OCI-LY3 (cell line): ENCODE data around the gene ASIC4.
A peak's percentile ranks its signal among the peaks of the same experiment; 100 is the strongest.

Source experiments
- H2AFZ ChIP-seq: fragments of 200-600, 300-600 bp; shearing (Covaris generic); 2 replicates; pipeline ENCODE4 v1.6.0; 2014; ENCODE audit warnings: antibody characterized with exemption, low read depth, low read length
- H3K27ac ChIP-seq: fragments of 200-600, 300-600 bp; sonication (generic); 2 replicates; pipeline ENCODE4 v1.5.1; 2014; ENCODE audit warnings: mild to moderate bottlenecking, low read length, moderate library complexity, mixed read lengths
- H3K27me3 ChIP-seq: fragments of 200-600, 300-600 bp; sonication (generic); 2 replicates; pipeline ENCODE4 v1.6.1; 2014; ENCODE audit warnings: low read depth, low read length, mixed read lengths
- H3K36me3 ChIP-seq: fragments of 200-600, 300-600 bp; sonication (generic); replicated peaks from 2 replicates; pipeline ENCODE3; 2014; ENCODE audit warnings: low read depth, low read length, mixed read lengths
- H3K4me1 ChIP-seq: fragments of 300-600, 200-600 bp; sonication (generic); 2 replicates; pipeline ENCODE4 v1.6.1; 2014; ENCODE audit warnings: low read length, mixed read lengths
- H3K4me2 ChIP-seq: fragments of 200-600, 300-600 bp; sonication (generic); 2 replicates; pipeline ENCODE4 v1.6.1; 2014; ENCODE audit warnings: low read length, mixed read lengths
- H3K4me3 ChIP-seq: fragments of 300-600, 200-600 bp; sonication (generic); 2 replicates; pipeline ENCODE4 v1.5.1; 2014; ENCODE audit warnings: antibody characterized with exemption, mild to moderate bottlenecking, low read length, moderate library complexity
- H3K79me2 ChIP-seq: fragments of 300-600, 200-600 bp; shearing (Covaris generic); 2 replicates; pipeline ENCODE4 v1.6.1; 2014; ENCODE audit warnings: mild to moderate bottlenecking, low read length, mixed read lengths
- H3K9ac ChIP-seq: fragments of 300-600, 200-600 bp; shearing (Covaris generic); 2 replicates; pipeline ENCODE4 v1.6.0; 2014; ENCODE audit warnings: mild to moderate bottlenecking, low read length, moderate library complexity
- H3K9me3 ChIP-seq: fragments of 200-600, 300-600 bp; shearing (Covaris generic); 2 replicates; pipeline ENCODE4 v1.6.1; 2014; ENCODE audit warnings: low read length, mixed read lengths; ENCODE audit not compliant: insufficient read depth
- H4K20me1 ChIP-seq: fragments of 200-600, 300-600 bp; sonication (generic); 2 replicates; pipeline ENCODE4 v1.6.1; 2016; ENCODE audit warnings: low read length, mixed read lengths; ENCODE audit not compliant: insufficient read depth
- EZH2phosphoT487 ChIP-seq: fragments of 200-600 bp; shearing (Covaris generic); IDR thresholded peaks from 2 replicates; pipeline ENCODE4 v1.6.1; 2018; ENCODE audit warnings: antibody characterized with exemption, mixed run types, low read depth
- TF ChIP-seq, protein P1 (sequence below): fragments of 200-600, 300-600 bp; sonication (generic); IDR thresholded peaks from 2 replicates; pipeline ENCODE4 v1.5.1; 2014; ENCODE audit warnings: antibody characterized with exemption, low read length, low read depth

ASIC4 gene

DNA sequence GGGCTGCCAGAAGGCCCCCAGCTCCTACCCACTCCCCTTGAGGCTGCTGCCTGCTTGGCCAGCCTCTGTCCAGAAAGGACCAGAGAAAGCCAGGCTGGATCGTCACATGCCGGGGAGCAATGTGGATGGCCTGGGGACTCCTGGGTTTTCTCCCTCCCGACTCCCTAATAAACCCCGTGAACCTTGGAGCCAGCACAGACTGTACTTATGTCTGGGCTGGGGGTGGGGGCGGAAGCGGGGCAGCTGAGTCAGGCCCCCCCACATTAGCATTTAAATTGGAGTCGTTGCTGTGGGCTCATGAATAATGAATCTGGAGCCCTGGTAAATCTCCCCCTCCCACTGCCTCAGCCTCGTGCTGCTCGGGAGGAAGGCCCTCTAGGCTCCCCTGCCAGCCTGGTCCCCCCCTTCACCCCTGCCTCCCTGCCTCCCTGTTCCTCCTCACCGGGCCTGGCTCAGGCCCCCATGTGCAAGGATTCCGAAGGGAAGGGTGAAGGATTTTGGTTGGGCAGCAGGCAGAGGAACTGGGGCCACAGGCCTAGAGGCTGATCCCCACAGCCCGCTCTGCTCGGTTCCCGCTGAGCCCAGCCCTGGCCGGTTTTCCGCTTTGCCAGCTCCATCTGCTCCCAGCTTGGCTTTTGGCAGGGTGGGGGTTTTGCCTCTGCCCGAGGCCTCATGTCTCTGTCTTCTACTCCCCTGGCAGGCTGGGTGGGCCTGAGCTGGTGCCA is 7.3 kb upstream of the ASIC4 start:
- Histone ChIP-seq H3K9me3 (no peaks in the 10 kb centered on the region), H3K36me3 (no peaks in the 10 kb centered on the region), H3K4me2 (no peak overlapping the region), H3K4me3 (no peak overlapping the region), H3K79me2 (no peaks in the 10 kb centered on the region), H3K27me3 (peaks cover 1% of the 10 kb centered on the region; the same call in 1 of the 2 replicates), H2AFZ (no peak overlapping the region), H4K20me1 (no peaks in the 10 kb centered on the region), H3K9ac (no peak overlapping the region), H3K4me1 (0 out of 2 replicates have a peak, but pooled peaks cover 5% of the 10 kb centered on the region), H3K27ac (no peak overlapping the region)
- TF ChIP-seq EZH2phosphoT487, result no peak

DNA sequence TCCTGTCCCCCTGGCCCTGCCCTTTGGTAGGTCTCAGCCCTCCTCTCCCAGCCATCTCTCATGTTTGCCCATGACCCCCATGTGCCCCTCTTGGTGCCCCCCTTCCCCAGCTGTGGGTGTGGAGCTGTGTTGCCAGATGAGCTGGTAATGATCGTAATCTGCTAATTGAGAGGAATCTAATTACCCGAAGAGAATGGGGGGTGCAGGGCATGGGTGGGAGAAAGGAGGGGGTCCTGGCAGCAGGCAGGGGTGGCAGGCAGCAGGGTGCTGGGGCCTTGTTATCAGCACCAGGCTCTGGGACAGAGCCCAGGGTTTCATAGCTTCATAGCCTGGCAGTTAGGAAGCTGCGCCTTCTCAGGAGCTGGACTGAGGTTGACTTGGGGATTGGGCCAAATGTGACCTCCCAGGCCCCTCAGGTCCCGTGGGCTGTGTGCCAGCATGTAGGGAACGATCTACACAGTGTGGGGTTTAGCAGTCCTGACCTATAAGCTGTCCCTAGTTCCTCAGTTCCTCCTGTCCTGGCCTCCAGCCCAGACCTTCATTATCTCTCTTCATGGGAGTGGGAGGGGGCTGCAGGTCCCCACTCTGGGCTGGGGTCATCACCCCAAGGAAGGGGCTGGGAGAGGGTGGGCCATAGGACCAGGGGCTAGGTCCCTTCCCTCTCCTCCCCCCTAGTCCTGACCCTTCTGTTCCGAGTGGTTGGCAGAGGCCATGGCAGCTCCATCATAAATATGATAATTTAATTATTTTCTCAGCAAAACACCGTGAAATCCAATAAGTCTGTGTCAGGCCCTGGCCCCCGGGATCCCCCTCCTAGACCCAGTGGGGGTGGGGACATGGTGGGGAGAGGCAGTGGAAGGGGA is 6.5 kb upstream of the ASIC4 start:
- H3K9ac ChIP-seq, result no peak overlapping the region
- no peak overlapping the region for H3K4me2 ChIP-seq
- H3K27ac ChIP-seq, result no peak overlapping the region
- no peaks in the 10 kb centered on the region for H3K79me2 ChIP-seq
- 0 out of 2 replicates have a peak, but pooled peaks cover 5% of the 10 kb centered on the region for H3K4me1 ChIP-seq
- H3K4me3 ChIP-seq, result no peak overlapping the region
- no peaks in the 10 kb centered on the region for H3K9me3 ChIP-seq
- H2AFZ ChIP-seq, result no peak overlapping the region
- H3K36me3 ChIP-seq, result no peaks in the 10 kb centered on the region
- no peaks in the 10 kb centered on the region for H4K20me1 ChIP-seq
- peaks cover 9% of the 10 kb centered on the region for H3K27me3 ChIP-seq
- TF ChIP-seq EZH2phosphoT487, result no peak
- TF ChIP-seq, protein P1, sequence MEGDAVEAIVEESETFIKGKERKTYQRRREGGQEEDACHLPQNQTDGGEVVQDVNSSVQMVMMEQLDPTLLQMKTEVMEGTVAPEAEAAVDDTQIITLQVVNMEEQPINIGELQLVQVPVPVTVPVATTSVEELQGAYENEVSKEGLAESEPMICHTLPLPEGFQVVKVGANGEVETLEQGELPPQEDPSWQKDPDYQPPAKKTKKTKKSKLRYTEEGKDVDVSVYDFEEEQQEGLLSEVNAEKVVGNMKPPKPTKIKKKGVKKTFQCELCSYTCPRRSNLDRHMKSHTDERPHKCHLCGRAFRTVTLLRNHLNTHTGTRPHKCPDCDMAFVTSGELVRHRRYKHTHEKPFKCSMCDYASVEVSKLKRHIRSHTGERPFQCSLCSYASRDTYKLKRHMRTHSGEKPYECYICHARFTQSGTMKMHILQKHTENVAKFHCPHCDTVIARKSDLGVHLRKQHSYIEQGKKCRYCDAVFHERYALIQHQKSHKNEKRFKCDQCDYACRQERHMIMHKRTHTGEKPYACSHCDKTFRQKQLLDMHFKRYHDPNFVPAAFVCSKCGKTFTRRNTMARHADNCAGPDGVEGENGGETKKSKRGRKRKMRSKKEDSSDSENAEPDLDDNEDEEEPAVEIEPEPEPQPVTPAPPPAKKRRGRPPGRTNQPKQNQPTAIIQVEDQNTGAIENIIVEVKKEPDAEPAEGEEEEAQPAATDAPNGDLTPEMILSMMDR, result no peak

DNA sequence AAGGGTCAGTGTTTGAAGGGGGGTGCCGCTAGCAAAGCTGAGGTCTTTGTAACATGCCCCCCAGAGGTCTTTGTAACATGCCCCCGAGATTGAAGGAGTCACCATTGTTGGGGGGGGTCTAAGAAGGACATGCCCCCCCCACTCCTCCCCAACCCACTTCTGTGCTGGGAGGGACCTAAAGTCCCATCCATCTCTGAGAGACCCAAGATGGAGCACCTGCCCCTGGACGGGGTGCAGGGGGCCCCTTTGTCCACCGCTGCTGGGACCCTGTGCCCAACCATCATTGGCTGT is 5.9 kb upstream of the ASIC4 start:
- peaks cover 14% of the 10 kb centered on the region for H3K27me3 ChIP-seq
- H3K9me3 ChIP-seq, result no peaks in the 10 kb centered on the region
- no peaks in the 10 kb centered on the region for H4K20me1 ChIP-seq
- no peak overlapping the region for H3K27ac ChIP-seq
- H3K4me3 ChIP-seq, result no peak overlapping the region
- TF ChIP-seq EZH2phosphoT487, result no peak
- TF ChIP-seq, protein P1, result no peak
- no peak overlapping the region for H3K9ac ChIP-seq
- H3K4me2 ChIP-seq, result no peak overlapping the region
- no peak overlapping the region for H2AFZ ChIP-seq
- H3K36me3 ChIP-seq, result no peaks in the 10 kb centered on the region
- H3K79me2 ChIP-seq, result no peaks in the 10 kb centered on the region
- 0 out of 2 replicates have a peak, but pooled peaks cover 5% of the 10 kb centered on the region for H3K4me1 ChIP-seq

DNA sequence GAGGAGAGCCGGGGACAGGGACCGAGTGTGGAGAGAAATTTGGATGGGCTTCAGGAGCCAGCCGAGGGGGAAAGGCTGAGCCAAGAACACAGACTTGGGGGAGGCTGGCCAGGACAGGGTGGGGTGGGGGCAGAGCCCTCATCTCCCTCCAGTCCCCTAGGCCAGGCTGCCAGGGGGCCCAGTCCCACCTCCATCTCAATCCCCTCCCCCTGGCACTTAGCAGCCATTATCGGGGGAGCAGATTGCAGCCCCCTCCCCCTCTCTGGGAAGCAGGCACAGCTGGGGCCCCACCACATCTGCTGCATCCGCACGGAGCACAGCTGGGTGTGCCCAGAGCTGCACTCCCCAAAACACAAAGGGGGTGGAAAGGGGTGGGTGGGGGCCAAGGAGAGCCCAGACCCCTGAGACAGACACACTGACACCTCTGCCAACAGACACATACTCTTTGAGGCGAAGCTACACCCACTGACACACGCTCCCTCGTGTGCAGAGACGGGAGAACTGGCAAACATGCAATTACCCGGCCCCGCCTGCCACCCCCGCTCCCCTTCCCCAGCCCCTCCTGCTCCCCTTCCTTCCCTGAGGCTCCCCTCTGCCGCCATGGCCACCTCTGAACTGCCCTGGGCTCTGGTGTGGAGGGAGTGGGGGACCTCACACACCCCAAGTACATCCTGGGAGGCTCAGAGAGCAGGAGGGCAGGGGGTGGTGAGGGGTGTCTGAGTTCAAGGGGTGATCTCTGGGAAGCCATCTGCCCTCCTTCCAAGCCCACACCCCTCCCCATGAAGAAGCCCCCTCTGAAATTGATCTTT is 5.1 kb upstream of the ASIC4 start:
- no peaks in the 10 kb centered on the region for H3K9me3 ChIP-seq
- H3K4me3 ChIP-seq, result no peak overlapping the region
- no peak overlapping the region for H3K27ac ChIP-seq
- H2AFZ ChIP-seq, result no peak overlapping the region
- TF ChIP-seq, protein P1, result no peak
- TF ChIP-seq EZH2phosphoT487, result no peak
- H3K4me2 ChIP-seq, result peak overlapping the region; percentile 52; the same call in 1 of the 2 replicates
- no peaks in the 10 kb centered on the region for H3K79me2 ChIP-seq
- H3K27me3 ChIP-seq, result peaks cover 21% of the 10 kb centered on the region
- H3K4me1 ChIP-seq, result 0 out of 2 replicates have a peak, but pooled peaks cover 5% of the 10 kb centered on the region
- no peak overlapping the region for H3K9ac ChIP-seq
- H3K36me3 ChIP-seq, result no peaks in the 10 kb centered on the region
- no peaks in the 10 kb centered on the region for H4K20me1 ChIP-seq
